GM10248 (cell line): ENCODE measurements around the gene TYROBP.

Experiments used
- CTCF ChIA-PET: fragments of 300-600 bp; sonication (Branson Sonifier 250); formaldehyde crosslinking; extraction: SDS; loops from one replicate; lab custom pipeline; 2021; ENCODE audit warnings: antibody characterized with exemption; lab: Yijun Ruan, JAX
- POLR2A ChIA-PET: fragments of 350-650 bp; sonication (Branson Sonifier 250); formaldehyde crosslinking; extraction: SDS; loops from one replicate; lab custom pipeline; 2020; ENCODE audit warnings: antibody characterized with exemption; lab: Yijun Ruan, JAX
- DNase-seq: peaks from one replicate; pipeline ENCODE4 v3.0.0; 2012; ENCODE audit errors: extremely low spot score
- CTCF ChIP-seq: IDR thresholded peaks from 2 replicates; pipeline ENCODE4 v1.5.1; 2012; ENCODE audit warnings: mild to moderate bottlenecking, low read depth; ENCODE audit errors: extremely low read depth, missing control alignments, control extremely low read depth

TYROBP gene

GRCh38 chr19:35856546-35857149, 51.4 kb downstream of the TYROBP start, which contains the start of gene KIRREL2:
Gene KIRREL2 (plus strand): TSS chr19:35856911. CDS start chr19:35857120, 209 bp downstream.
- POLR2A ChIA-PET = interaction anchor here (0.5 kb wide), 1 partner anchor 180 kb away, joined by 3 read pairs; no protein-coding TSS in a partner anchor
- CTCF ChIA-PET = interaction anchor here (0.8 to 1.8 kb wide), 3 partner anchors 25 to 162 kb away, joined by 3 to 5 read pairs (median 4); no protein-coding TSS in a partner anchor
- TF ChIP-seq CTCF = no peak
- peak; percentile 46 for DNase-seq
